Measurements from ENCODE around the gene ATAD5. TPM values are rescaled to one million over a fixed set of nuclear protein-coding genes. Genes with fewer than 3 reads are reported as not detected.

Gene ATAD5
- total and polyA plus RNA-seq, 12 donors, result 0.14 to 1.4 (median 0.44) TPM

GRCh38 chr17:30824002-30824355 is 7.8 kb upstream of the ATAD5 start:
- Histone ChIP-seq H3K4me3 (peak overlapping the region; percentile 42 to 98 (median 94)), H3K9me3 (no peaks in the 10 kb centered on the region), H3K4me1 (peaks cover 0 to 67% (median 28%) of the 10 kb centered on the region in 9 donors), H3K27ac (peak overlapping the region in 9 of 10 donors; percentile 62 to 97 (median 82)), H3K27me3 (no peaks in the 10 kb centered on the region), H3K36me3 (peaks cover 0 to 5% (median 0%) of the 10 kb centered on the region in 9 donors)
- ATAC-seq (peak; percentile 3 to 53 (median 33)), DNase-seq (peak in 1 of 2 donors; percentile 21)
- WGBS, 2 donors, result 1 to 2% methylated on average over 11 of the region's 11 CpGs
- no peak for TF ChIP-seq CTCF (IDR thresholded peaks at IDR 0.05)
- intact Hi-C loops (cut with DNase I), result loop anchor here in 1 of 10 donors (5.0 kb wide), 1 partner anchor 347 kb away; the partner anchor contains the start of gene GOSR1

- peak; percentile 24 to 80 (median 64) for TF ChIP-seq CTCF (IDR thresholded peaks at IDR 0.05)
- Histone ChIP-seq H3K4me1 (peaks cover 0 to 61% (median 28%) of the 10 kb centered on the region in 9 donors), H3K9me3 (no peaks in the 10 kb centered on the region), H3K27ac (peak within 1 kb of the TSS in 9 of 10 donors; percentile 62 to 97 (median 82)), H3K27me3 (no peaks in the 10 kb centered on the region), H3K4me3 (peak within 1 kb of the TSS; percentile 42 to 98 (median 94)), H3K36me3 (no peaks in the 10 kb centered on the region)
- peak; percentile 96 to 99 (median 99) for ATAC-seq
- 5 to 8% methylated on average over 72 to 75 of the region's 75 CpGs for WGBS, 2 donors
- DNase-seq, result peak; percentile 88 to 90
- intact Hi-C loops (cut with DNase I), result loop anchor here in 1 of 10 donors (5.0 kb wide), 1 partner anchor 347 kb away; the partner anchor contains the start of gene GOSR1
These were observed 7.2 kb upstream of the ATAD5 start, which contains the start of gene CRLF3 for GRCh38 chr17:30824356-30825145. Gene CRLF3, minus strand, starts transcription at chr17:30824692. Its CDS starts 41 bp downstream, at chr17:30824651.

- no peak for DNase-seq
- H3K4me1 ChIP-seq, result peaks cover under 1 to 42% (median 28%) of the 10 kb centered on the region in 9 donors
- 87 to 88% methylated on average over 6 of the region's 6 CpGs for WGBS, 2 donors
- no peak overlapping the region for H3K4me3 ChIP-seq
- H3K36me3 ChIP-seq, result no peaks in the 10 kb centered on the region
- no peak overlapping the region for H3K27ac ChIP-seq
- no peak for ATAC-seq
- H3K27me3 ChIP-seq, result no peaks in the 10 kb centered on the region
- TF ChIP-seq CTCF (IDR thresholded peaks at IDR 0.05), result no peak
- intact Hi-C loops (cut with DNase I), result no loop called here
- no peaks in the 10 kb centered on the region for H3K9me3 ChIP-seq
These were observed 4.7 kb upstream of the ATAD5 start for GRCh38 chr17:30827082-30827481.

- intact Hi-C loops (cut with DNase I), result no loop called here
- ATAC-seq (no peak), DNase-seq (no peak)
- no peak overlapping the region for H3K27ac ChIP-seq
- H3K27me3 ChIP-seq, result no peaks in the 10 kb centered on the region
- no peaks in the 10 kb centered on the region for H3K9me3 ChIP-seq
- TF ChIP-seq CTCF (IDR thresholded peaks at IDR 0.05), result no peak
- no peak overlapping the region for H3K4me3 ChIP-seq
- 79 to 82% methylated on average over 5 of the region's 5 CpGs for WGBS, 2 donors
- H3K36me3 ChIP-seq, result no peaks in the 10 kb centered on the region
- H3K4me1 ChIP-seq, result peaks cover 5 to 37% (median 22%) of the 10 kb centered on the region in 9 donors
These were observed 2.7 kb upstream of the ATAD5 start for GRCh38 chr17:30829022-30829421.

Measured in heart right ventricle (tissue), 16 donors.